CD4-positive, alpha-beta T cell treated with Interleukin-12 subunit alpha and Interleukin-12 subunit beta, for 1 hour (primary cell): ENCODE data around the gene APBB1IP.
"Not testable (repeated sequence)": the region's sequence is repeated elsewhere in the genome, so short reads cannot be mapped to it uniquely, and the experiment has no call there.

Experiments
- DNase-seq: peaks from one replicate; pipeline ENCODE4 v3.0.0-alpha.2; 2020

APBB1IP gene

GRCh38 chr10:26445411-26446031, 7.4 kb downstream of the APBB1IP start:
- DNase-seq = no peak

GRCh38 chr10:26446258-26446657, 8.1 kb downstream of the APBB1IP start:
- no peak for DNase-seq

GRCh38 chr10:26448292-26448691, 10.2 kb downstream of the APBB1IP start:
- peak; percentile 46 for DNase-seq

GRCh38 chr10:26448706-26449435, 10.7 kb downstream of the APBB1IP start:
- DNase-seq = peak; percentile 88

GRCh38 chr10:26449726-26450125, 11.6 kb downstream of the APBB1IP start:
- DNase-seq = no peak

- DNase-seq = no peak
Observed at GRCh38 chr10:26451903-26452302, 13.8 kb downstream of the APBB1IP start.

GRCh38 chr10:26453850-26454249, 15.7 kb downstream of the APBB1IP start:
- no peak for DNase-seq

- no peak for DNase-seq
Observed at GRCh38 chr10:26454891-26455290, 16.8 kb downstream of the APBB1IP start.

GRCh38 chr10:26455567-26456315, 17.6 kb downstream of the APBB1IP start:
- no peak for DNase-seq

GRCh38 chr10:26457088-26457487, 18.9 kb downstream of the APBB1IP start:
- no peak for DNase-seq

- no peak for DNase-seq
Observed at GRCh38 chr10:26460736-26461135, 22.6 kb downstream of the APBB1IP start.

GRCh38 chr10:26463986-26464385, 25.8 kb downstream of the APBB1IP start:
- DNase-seq = no peak

GRCh38 chr10:26464632-26465280, 26.6 kb downstream of the APBB1IP start:
- no peak for DNase-seq

- not testable (repeated sequence) for DNase-seq
Observed at GRCh38 chr10:26466531-26466930, 28.4 kb downstream of the APBB1IP start.

- DNase-seq = peak; percentile 45
Observed at GRCh38 chr10:26467639-26468038, 29.5 kb downstream of the APBB1IP start.

GRCh38 chr10:26468291-26468690, 30.1 kb downstream of the APBB1IP start:
- no peak for DNase-seq

GRCh38 chr10:26468700-26469099, 30.6 kb downstream of the APBB1IP start:
- peak; percentile 68 for DNase-seq

- DNase-seq = no peak
Observed at GRCh38 chr10:26472492-26472778, 34.3 kb downstream of the APBB1IP start.

GRCh38 chr10:26474026-26474425, 35.9 kb downstream of the APBB1IP start:
- DNase-seq = no peak

- DNase-seq = peak; percentile 62
Observed at GRCh38 chr10:26474845-26475244, 36.7 kb downstream of the APBB1IP start.

- peak; percentile 43 for DNase-seq
Observed at GRCh38 chr10:26475386-26475785, 37.2 kb downstream of the APBB1IP start.

GRCh38 chr10:26477501-26477900, 39.4 kb downstream of the APBB1IP start:
- no peak for DNase-seq

- no peak for DNase-seq
Observed at GRCh38 chr10:26478061-26478460, 39.9 kb downstream of the APBB1IP start.
